ENCODE data around the gene RPN2.

DNA sequence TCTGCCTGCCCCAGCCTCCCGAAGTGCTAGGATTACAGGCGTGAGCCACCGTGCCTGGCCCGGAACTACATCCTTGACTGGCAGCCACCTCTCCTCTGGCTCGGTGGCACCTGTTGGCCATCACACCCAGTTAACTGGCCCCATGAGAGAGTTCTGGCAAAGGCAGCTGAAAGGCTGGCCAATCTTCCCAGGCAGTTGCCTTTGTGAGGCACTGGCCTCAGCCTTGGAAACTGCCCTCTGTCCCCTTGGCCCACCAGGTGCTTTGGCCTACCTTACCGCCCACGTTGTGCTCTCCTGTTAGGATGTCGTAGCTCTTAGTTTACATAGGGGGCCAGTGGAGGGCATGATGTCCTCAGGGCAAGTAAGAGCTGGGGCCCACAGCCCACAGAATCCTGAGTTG, 100.7 kb downstream of the RPN2 start:
- TF ChIP-seq, protein P1, sequence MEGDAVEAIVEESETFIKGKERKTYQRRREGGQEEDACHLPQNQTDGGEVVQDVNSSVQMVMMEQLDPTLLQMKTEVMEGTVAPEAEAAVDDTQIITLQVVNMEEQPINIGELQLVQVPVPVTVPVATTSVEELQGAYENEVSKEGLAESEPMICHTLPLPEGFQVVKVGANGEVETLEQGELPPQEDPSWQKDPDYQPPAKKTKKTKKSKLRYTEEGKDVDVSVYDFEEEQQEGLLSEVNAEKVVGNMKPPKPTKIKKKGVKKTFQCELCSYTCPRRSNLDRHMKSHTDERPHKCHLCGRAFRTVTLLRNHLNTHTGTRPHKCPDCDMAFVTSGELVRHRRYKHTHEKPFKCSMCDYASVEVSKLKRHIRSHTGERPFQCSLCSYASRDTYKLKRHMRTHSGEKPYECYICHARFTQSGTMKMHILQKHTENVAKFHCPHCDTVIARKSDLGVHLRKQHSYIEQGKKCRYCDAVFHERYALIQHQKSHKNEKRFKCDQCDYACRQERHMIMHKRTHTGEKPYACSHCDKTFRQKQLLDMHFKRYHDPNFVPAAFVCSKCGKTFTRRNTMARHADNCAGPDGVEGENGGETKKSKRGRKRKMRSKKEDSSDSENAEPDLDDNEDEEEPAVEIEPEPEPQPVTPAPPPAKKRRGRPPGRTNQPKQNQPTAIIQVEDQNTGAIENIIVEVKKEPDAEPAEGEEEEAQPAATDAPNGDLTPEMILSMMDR (optimal IDR thresholded peaks at IDR 0.05 in 1 of 3, IDR thresholded peaks at IDR 0.05 in 1 of 3, conservative IDR thresholded peaks at IDR 0.05 in 1 of 3; ENCODE audit: extremely low read depth in 1 of 3, insufficient read depth in 2 of 3, low read length in 3 of 3), result no peak
- TF ChIP-seq EZH2 (IDR thresholded peaks at IDR 0.05; ENCODE audit: low read length), result no peak

All from keratinocyte (primary cell).